ENCODE measurements around the gene PUDP.
"Not testable (repeated sequence)": the region's sequence is repeated elsewhere in the genome, so short reads cannot be mapped to it uniquely, and the experiment has no call there.

PUDP gene

GRCh38 chrX:7024850-7025249 lies 123.1 kb downstream of the PUDP start:
- no peak for DNase-seq

GRCh38 chrX:7022996-7023395 lies 125.0 kb downstream of the PUDP start:
- DNase-seq, result not testable (repeated sequence)

GRCh38 chrX:7021991-7022390 lies 126.0 kb downstream of the PUDP start:
- no peak for DNase-seq

- no peak for DNase-seq
These were observed 128.4 kb downstream of the PUDP start for GRCh38 chrX:7019555-7019954.

GRCh38 chrX:7012262-7012834 lies 135.6 kb downstream of the PUDP start:
- not testable (repeated sequence) for DNase-seq

- DNase-seq, result not testable (repeated sequence)
These were observed 137.1 kb downstream of the PUDP start for GRCh38 chrX:7010897-7011296.

GRCh38 chrX:7007328-7007727 lies 140.6 kb downstream of the PUDP start:
- not testable (repeated sequence) for DNase-seq
